ENCODE data around the gene MPZL2. TPM values are rescaled to one million over a fixed set of nuclear protein-coding genes. Genes with fewer than 3 reads are reported as not detected.

The MPZL2 gene
- total RNA-seq, 1 donor from 2014 or later = 14.6 TPM

- no peak for DNase-seq (ENCODE audit: low spot score)
- intact Hi-C loops (cut with micrococcal nuclease) = no loop called here
- peaks cover 78% of the 10 kb centered on the region for H3K36me3 Mint-ChIP-seq (ENCODE audit: low read depth)
- peaks cover 84% of the 10 kb centered on the region for H3K4me1 Mint-ChIP-seq (ENCODE audit: low read depth)
- peak overlapping the region; percentile 97 for H3K27ac Mint-ChIP-seq
- no peaks in the 10 kb centered on the region for H3K27me3 Mint-ChIP-seq (ENCODE audit: low read depth)
- no peaks in the 10 kb centered on the region for H3K9me3 Mint-ChIP-seq
- peak overlapping the region; percentile 82 for H3K4me3 Mint-ChIP-seq (ENCODE audit: low read depth)
These were observed 50.9 kb downstream of the MPZL2 start for GRCh38 chr11:118213201-118213600.

- peak overlapping the region; percentile 97 for H3K27ac Mint-ChIP-seq
- H3K27me3 Mint-ChIP-seq (ENCODE audit: low read depth) = no peaks in the 10 kb centered on the region
- intact Hi-C loops (cut with micrococcal nuclease) = no loop called here
- no peak for DNase-seq (ENCODE audit: low spot score)
- peak overlapping the region; percentile 82 for H3K4me3 Mint-ChIP-seq (ENCODE audit: low read depth)
- peaks cover 80% of the 10 kb centered on the region for H3K36me3 Mint-ChIP-seq (ENCODE audit: low read depth)
- no peaks in the 10 kb centered on the region for H3K9me3 Mint-ChIP-seq
- peaks cover 84% of the 10 kb centered on the region for H3K4me1 Mint-ChIP-seq (ENCODE audit: low read depth)
These were observed 51.3 kb downstream of the MPZL2 start for GRCh38 chr11:118212781-118213191.

GRCh38 chr11:118212131-118212725 lies 51.9 kb downstream of the MPZL2 start:
- H3K4me3 Mint-ChIP-seq (ENCODE audit: low read depth) = peak overlapping the region; percentile 1
- H3K4me1 Mint-ChIP-seq (ENCODE audit: low read depth) = peaks cover 84% of the 10 kb centered on the region
- peak overlapping the region; percentile 97 for H3K27ac Mint-ChIP-seq
- intact Hi-C loops (cut with micrococcal nuclease) = no loop called here
- no peaks in the 10 kb centered on the region for H3K27me3 Mint-ChIP-seq (ENCODE audit: low read depth)
- peaks cover 82% of the 10 kb centered on the region for H3K36me3 Mint-ChIP-seq (ENCODE audit: low read depth)
- H3K9me3 Mint-ChIP-seq = no peaks in the 10 kb centered on the region
- no peak for DNase-seq (ENCODE audit: low spot score)

- Mint-ChIP-seq H3K4me1 (ENCODE audit: low read depth) (peaks cover 86% of the 10 kb centered on the region), H3K9me3 (no peaks in the 10 kb centered on the region), H3K27me3 (ENCODE audit: low read depth) (no peaks in the 10 kb centered on the region), H3K4me3 (ENCODE audit: low read depth) (no peak overlapping the region), H3K36me3 (ENCODE audit: low read depth) (peaks cover 94% of the 10 kb centered on the region), H3K27ac (peak overlapping the region; percentile 2)
- intact Hi-C loops (cut with micrococcal nuclease) = no loop called here
- DNase-seq (ENCODE audit: low spot score) = no peak
These were observed 53.1 kb downstream of the MPZL2 start for GRCh38 chr11:118211006-118211405.

- no peak overlapping the region for H3K4me3 Mint-ChIP-seq (ENCODE audit: low read depth)
- no peaks in the 10 kb centered on the region for H3K9me3 Mint-ChIP-seq
- peak overlapping the region; percentile 70 for H3K27ac Mint-ChIP-seq
- H3K27me3 Mint-ChIP-seq (ENCODE audit: low read depth) = no peaks in the 10 kb centered on the region
- peaks cover 98% of the 10 kb centered on the region for H3K36me3 Mint-ChIP-seq (ENCODE audit: low read depth)
- intact Hi-C loops (cut with micrococcal nuclease) = no loop called here
- no peak for DNase-seq (ENCODE audit: low spot score)
- peaks cover 88% of the 10 kb centered on the region for H3K4me1 Mint-ChIP-seq (ENCODE audit: low read depth)
These were observed 53.8 kb downstream of the MPZL2 start for GRCh38 chr11:118210323-118210722.

GRCh38 chr11:118209033-118209432 lies 55.1 kb downstream of the MPZL2 start:
- peak overlapping the region; percentile 48 for H3K4me3 Mint-ChIP-seq (ENCODE audit: low read depth)
- intact Hi-C loops (cut with micrococcal nuclease) = no loop called here
- peaks cover 88% of the 10 kb centered on the region for H3K36me3 Mint-ChIP-seq (ENCODE audit: low read depth)
- peaks cover 78% of the 10 kb centered on the region for H3K4me1 Mint-ChIP-seq (ENCODE audit: low read depth)
- H3K27ac Mint-ChIP-seq = peak overlapping the region; percentile 79
- H3K27me3 Mint-ChIP-seq (ENCODE audit: low read depth) = no peaks in the 10 kb centered on the region
- no peak for DNase-seq (ENCODE audit: low spot score)
- no peaks in the 10 kb centered on the region for H3K9me3 Mint-ChIP-seq

- Mint-ChIP-seq H3K9me3 (no peaks in the 10 kb centered on the region), H3K27ac (no peak overlapping the region), H3K36me3 (ENCODE audit: low read depth) (peaks cover 68% of the 10 kb centered on the region), H3K4me3 (ENCODE audit: low read depth) (peak overlapping the region; percentile 32), H3K27me3 (ENCODE audit: low read depth) (no peaks in the 10 kb centered on the region), H3K4me1 (ENCODE audit: low read depth) (peaks cover 58% of the 10 kb centered on the region)
- intact Hi-C loops (cut with micrococcal nuclease) = loop anchor here (1.0 kb wide), 1 partner anchor 10 kb away; no protein-coding TSS in a partner anchor
- no peak for DNase-seq (ENCODE audit: low spot score)
These were observed 57.0 kb downstream of the MPZL2 start for GRCh38 chr11:118207079-118207478.

GRCh38 chr11:118206391-118207031 lies 57.6 kb downstream of the MPZL2 start:
- DNase-seq (ENCODE audit: low spot score) = no peak
- intact Hi-C loops (cut with micrococcal nuclease) = loop anchor here (1.0 kb wide), 2 partner anchors 11 to 35 kb away; no protein-coding TSS in a partner anchor
- Mint-ChIP-seq H3K4me1 (ENCODE audit: low read depth) (peaks cover 53% of the 10 kb centered on the region), H3K36me3 (ENCODE audit: low read depth) (peaks cover 62% of the 10 kb centered on the region), H3K4me3 (ENCODE audit: low read depth) (peak overlapping the region; percentile 71), H3K9me3 (no peaks in the 10 kb centered on the region), H3K27me3 (ENCODE audit: low read depth) (no peaks in the 10 kb centered on the region), H3K27ac (no peak overlapping the region)

GRCh38 chr11:118205606-118206378 lies 58.3 kb downstream of the MPZL2 start:
- intact Hi-C loops (cut with micrococcal nuclease) = loop anchor here (1.0 kb wide), 1 partner anchor 36 kb away; no protein-coding TSS in a partner anchor
- Mint-ChIP-seq H3K27me3 (ENCODE audit: low read depth) (no peaks in the 10 kb centered on the region), H3K4me1 (ENCODE audit: low read depth) (peaks cover 47% of the 10 kb centered on the region), H3K36me3 (ENCODE audit: low read depth) (peaks cover 55% of the 10 kb centered on the region), H3K4me3 (ENCODE audit: low read depth) (peak overlapping the region; percentile 71), H3K27ac (no peak overlapping the region), H3K9me3 (no peaks in the 10 kb centered on the region)
- no peak for DNase-seq (ENCODE audit: low spot score)

Other genes starting within 250 kb of the MPZL2 start
- gene TMPRSS4, start 187.2 kb downstream of the MPZL2 start, total RNA-seq = not detected in 2 replicates
- gene SMIM35, start 177.3 kb downstream of the MPZL2 start, total RNA-seq = 1.7 and 1.9 TPM in 2 replicates
- gene SCN4B, start 111.5 kb downstream of the MPZL2 start, total RNA-seq = 0.30 and 0.32 TPM in 2 replicates
- gene SCN2B, start 87.7 kb downstream of the MPZL2 start, total RNA-seq = 0.02 TPM in 1 of 2 replicates, not detected in the other
- 377 and 389 TPM in 2 replicates for gene JAML, start 39.3 kb downstream of the MPZL2 start, total RNA-seq
- gene MPZL3, start 11.9 kb downstream of the MPZL2 start, total RNA-seq = 49.5 and 49.7 TPM in 2 replicates
- gene CD3E, start 40.4 kb upstream of the MPZL2 start, total RNA-seq = 518 and 529 TPM in 2 replicates
- gene CD3D, start 78.4 kb upstream of the MPZL2 start, total RNA-seq = 386 and 400 TPM in 2 replicates
- 134 and 139 TPM in 2 replicates for gene CD3G, start 80.0 kb upstream of the MPZL2 start, total RNA-seq
- 41.2 and 44.1 TPM in 2 replicates for gene UBE4A, start 95.3 kb upstream of the MPZL2 start, total RNA-seq
- gene ATP5MG, start 137.3 kb upstream of the MPZL2 start, total RNA-seq = 237 and 266 TPM in 2 replicates
- 61.6 and 64.2 TPM in 2 replicates for gene KMT2A, start 172.2 kb upstream of the MPZL2 start, total RNA-seq

Data from activated T-helper 2 cell treated with anti-CD3 and anti-CD28 coated beads, Interferon-gamma antibody, Interleukin-2, Interleukin-4, amounts not matched to agents 10 μg/mL and 5 μg/mL and 100 μg/mL, durations not matched to agents 14 hours and 24 hours and 36 hours (primary cell).